NT2/D1 (cell line): ENCODE data around the gene HAAO.

Source experiments
- SUZ12 ChIP-seq: IDR thresholded peaks from 2 replicates; pipeline ENCODE4 v1.6.1; 2011; ENCODE audit not compliant: insufficient read length, insufficient read depth; ENCODE audit errors: extremely low read depth
- YY1 ChIP-seq: IDR thresholded peaks from 2 replicates; pipeline ENCODE4 v1.6.1; 2011; ENCODE audit not compliant: insufficient read length, insufficient read depth
- ZNF274 ChIP-seq: IDR thresholded peaks from 2 replicates; pipeline ENCODE4 v1.6.1; 2011; ENCODE audit warnings: mild to moderate bottlenecking, low read depth, low read length

DNA sequence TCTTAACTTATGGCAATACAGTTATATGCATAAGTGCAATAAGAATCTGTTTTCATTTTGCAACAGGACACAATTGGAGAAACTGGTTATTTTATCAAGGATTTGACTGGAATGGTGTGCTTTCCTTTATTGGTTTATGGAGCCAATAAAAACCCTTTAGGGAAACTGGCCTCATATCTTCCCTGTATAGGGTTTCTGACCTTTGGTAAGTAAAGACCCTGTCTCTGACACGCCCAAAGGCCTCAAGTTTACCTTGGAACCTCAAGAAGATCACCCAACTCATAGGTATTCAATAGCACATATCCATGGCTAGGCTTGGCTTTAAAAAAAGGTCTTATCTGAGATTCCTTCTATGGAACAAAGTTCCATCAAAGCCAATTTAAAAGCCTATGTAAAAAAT is 11.2 kb downstream of the HAAO start:
- TF ChIP-seq YY1 (no peak), ZNF274 (no peak), SUZ12 (no peak)
